MV-4-11 (cell line): Measurements from ENCODE around the gene CTBP2.

Source experiments
- DNase-seq: peaks from one replicate; lab custom pipeline; 2025; lab: John Stamatoyannopoulos, UW

Gene CTBP2

DNA sequence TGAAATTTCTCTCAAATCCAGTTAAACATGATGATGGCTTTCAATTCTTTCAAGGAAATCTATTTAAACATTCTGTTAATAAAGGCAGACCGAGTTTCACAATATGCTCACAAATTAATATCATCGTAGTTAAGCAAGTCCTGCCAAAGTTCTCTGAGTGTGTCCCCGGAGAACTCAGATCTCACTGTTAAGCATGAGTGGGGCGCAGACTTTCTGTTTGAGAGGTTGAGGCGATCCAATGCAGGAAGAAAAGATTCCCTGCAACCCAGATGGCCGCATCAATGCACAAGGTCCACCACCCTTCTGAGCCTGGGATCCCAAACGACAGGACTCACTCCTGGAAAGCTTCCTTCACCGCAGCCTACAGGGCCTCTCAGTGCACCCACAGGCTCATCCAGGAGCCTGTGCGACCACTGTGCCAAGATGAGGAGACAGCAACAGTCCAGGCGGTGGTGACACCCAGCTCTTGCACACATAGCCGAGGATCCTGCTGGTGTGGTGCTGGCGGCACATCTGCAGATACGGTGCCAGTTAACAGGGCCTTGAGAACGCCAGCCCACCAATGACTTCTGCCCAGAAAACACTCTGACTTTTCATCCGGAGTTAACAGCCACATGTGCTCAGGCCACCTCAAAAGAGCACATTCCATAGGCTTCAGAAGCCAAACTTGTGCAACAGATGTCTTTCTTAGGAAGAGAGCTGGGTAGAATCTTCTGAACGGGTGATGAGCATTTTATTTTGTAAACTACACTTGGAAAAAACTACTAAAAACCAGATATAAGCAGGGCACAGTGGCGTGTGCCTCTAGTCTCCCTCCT lies 116.3 kb downstream of the CTBP2 start:
- DNase-seq: no peak

DNA sequence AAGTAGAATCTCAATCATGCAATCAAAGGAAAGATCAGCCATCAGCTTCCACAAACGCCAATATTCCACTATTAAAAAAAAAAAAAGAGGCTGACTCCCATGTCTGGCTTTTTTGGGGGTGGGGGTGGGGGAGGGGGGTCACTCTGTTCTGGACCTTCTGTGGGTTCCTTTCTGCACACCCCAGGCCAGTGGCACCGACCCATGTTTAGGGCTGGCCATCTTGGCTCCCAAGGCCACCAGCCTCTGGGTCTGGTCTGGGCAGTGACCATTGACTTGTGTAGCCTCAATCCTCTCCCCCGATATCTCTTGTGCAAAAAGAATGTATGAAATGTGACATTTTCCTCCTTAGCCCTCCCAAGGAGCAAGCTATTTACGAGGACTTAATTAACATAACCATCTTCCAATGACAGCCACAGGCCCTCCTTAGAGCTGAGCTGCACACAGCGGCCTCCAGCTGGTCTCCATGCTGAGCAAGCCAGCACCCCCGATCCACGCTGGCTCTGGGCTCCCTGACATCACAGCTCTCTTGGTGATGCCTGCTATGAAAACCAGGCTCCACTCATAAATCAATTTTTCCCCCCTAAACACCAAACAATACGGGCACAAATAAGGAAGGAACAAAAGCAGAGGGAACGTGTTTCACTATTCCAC lies 118.4 kb downstream of the CTBP2 start:
- DNase-seq: no peak

DNA sequence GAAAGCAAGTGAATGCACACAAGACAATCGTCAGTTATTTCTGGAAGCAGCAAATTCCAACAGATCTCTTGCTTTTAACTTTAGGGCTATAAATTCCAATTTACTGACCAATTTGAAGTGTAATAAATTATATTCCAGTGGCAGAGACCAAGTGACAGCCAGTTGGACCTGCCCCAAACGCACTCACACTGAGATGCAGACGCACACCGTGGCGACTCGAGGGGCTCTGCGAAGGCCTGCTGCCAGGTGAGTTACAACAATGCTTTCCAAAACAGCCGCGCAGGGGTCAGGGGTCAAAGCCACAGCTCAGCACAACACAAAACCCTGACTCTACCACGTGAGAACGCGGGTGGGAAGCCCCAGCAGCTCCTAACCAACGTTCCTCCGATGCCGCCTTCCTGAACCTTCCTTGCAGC lies 121.0 kb downstream of the CTBP2 start:
- no peak for DNase-seq

DNA sequence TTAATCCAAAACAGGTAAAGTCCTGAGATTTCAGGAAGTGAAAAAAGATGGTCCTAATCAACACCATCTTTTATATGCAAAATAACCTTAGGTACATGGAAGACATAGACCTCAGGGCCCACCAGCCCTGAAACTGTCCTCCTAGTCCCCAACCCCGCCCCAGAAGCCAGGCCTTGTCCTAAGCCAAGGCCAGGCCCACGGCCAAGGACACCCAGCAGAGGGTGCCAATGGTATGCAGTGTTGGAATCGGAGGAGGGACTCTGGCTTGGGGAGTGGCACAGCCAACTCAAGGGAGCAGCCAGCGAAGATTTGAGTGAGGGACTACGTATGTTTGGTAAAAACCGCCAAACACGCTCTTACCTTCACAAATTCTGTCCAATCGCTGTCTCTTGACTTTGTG lies 121.7 kb downstream of the CTBP2 start:
- DNase-seq: peak; percentile 2

DNA sequence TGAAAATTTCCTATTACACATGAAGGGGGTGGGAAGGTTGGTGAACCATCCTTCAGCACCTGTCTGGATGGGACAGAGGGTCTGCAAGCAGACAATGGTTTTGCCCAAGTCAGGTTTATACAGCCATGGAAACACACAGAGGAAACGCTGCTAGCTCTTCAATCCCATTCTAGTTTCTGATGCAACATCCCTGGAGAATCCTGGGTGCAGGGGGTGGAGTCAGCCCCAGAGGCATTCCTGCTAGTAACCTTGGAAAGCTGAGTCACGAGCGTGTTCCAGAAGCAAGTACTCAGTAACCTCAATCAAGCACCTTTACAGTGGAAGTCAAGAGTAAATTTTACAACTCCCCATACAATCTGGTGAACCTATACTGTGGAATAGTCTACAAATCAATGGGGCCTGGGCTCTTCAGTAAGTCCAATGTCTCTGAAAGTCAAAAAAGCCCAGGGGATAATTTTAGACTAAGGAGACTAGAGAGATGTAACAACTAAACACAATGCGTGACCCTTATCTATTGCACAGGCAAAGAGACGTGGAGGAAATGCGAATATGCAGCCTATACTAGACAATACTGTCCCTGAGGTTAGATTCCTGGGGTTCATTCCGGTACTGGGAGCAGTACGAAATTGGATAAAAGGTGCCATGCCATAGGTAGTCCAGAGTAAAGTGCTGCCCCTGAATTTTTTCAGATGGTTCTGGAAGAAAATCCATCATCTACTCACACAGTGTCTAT lies 123.1 kb downstream of the CTBP2 start:
- no peak for DNase-seq

DNA sequence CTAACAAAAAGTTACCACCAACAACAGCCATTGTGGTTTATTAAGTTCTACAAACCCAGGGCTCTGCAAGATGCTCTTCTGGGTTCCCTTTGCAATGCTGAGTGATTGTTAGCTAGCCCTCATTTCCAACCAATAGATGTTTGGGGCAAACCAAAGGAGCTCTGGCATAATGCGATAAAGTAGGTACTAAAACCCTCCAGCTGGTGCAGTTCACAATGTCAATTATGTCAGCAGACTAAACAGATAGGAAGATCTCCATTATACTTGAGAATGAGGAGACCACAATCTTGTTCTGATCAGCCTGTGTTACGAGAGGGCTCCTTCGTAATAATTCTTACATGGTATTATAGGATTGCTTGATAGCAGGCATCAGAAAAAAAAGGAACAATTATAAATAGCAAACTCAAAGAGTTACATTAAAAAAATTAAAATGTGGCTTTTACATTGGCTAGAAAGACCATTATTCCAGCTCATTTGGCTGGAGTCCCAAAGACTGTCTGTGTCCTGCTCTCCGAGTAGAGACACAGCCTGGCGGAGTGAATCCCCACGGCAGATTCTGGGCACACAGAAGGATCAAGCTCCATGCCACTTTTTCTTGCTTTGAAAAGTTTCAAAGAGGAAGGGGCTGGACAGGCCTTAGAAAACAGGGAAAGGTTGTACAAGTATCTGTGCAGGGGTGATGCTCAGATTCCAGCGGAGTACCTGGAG lies 124.6 kb downstream of the CTBP2 start:
- DNase-seq: no peak

DNA sequence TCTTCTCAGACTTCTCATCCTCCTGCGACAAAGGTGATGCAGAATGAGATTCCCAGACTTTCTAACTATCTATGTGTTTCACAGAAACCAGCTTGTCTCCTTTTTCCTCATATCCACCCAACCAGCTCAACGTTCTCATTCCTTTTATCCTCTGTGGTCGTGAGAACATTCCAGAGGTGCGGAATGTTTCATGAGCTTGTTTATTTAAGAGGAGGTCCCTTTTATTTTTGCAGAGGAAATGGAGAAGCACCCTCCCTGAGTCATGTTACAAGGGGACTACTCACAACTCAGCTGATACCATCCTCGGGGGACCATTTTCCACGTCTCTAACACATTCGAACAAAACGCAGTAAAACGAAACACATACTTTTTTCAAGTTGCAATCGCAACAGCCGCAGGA lies 125.2 kb downstream of the CTBP2 start:
- DNase-seq: no peak

DNA sequence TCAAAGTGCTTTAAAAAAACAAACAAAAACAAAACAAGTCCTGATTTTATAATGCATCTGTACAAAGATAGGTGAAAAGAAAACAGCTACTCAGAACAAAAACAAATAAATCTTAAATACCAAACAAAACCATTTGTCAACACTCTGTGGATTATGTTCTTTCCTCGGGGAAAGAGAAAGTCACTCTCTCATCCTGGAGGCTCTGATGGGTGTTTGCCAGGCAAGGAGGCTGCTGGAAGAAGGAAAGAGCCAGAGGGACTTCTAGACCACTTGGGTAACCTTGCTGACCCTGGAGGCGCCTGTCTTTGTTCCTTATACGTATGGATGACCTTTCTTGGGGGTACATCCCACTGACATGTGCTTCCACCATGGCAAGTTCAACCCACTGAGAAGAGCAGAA lies 125.7 kb downstream of the CTBP2 start:
- DNase-seq: no peak

DNA sequence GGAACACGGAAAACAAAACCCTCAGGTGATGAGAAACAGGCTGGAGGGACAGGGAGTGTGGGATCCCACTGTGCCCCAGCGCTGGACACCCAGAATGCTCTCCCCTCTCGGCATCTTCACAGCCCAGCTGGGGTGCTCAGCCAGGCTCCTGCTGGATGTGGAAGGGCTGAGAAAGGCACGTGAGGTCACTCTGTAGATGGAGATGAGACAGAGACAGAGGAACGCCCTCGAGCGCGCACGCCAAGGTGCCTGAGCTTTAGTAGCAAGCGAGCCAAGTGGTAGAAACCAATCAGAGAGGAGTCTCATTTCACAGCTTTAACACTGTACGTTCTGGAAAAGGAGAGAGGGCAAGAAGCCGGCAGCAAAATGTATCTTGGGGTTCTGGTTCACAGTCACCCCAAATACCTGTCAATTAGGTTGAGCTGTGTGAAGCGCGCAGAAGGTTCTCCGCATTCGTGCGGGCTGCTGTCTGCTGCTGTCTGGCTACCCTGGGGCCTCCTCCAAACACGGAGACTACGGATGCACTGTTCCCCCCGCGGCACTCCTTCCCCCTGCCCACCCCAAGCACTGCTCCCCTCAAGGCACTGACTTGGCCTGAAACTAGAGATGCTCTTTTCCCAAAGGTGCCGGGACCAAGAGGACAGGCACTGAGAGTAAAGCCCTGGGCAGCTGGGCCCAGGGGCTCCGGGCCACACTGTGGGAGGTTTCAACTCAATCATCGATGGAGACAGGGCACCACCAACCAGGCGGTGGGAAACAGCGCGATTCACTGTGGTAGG lies 127.0 kb downstream of the CTBP2 start:
- DNase-seq: no peak

DNA sequence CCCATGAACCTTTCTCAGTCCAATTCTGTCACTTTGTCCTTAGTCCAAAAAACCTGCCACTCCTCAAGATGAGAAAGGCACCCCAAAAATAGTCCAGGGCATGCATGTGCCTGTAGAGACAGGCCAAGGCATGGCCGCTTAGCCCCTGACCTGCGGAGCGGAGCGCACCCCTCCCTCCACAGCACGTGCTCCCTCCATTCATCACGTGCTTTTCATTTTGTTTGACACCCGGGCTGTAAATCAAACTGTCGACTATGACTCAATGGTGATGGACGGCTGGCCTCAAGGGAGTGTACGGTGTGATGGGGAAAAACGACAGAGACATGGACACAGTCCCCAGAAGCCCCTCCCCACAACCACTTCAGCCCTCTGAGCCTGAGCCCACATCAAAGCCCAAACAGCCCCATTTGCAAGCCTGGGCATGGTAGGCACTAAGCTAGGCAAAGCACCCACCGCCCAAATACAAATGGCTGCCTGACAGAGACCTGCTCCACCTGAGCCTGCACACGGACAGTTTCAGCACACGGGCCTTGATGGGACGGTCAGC lies 127.8 kb downstream of the CTBP2 start:
- no peak for DNase-seq

DNA sequence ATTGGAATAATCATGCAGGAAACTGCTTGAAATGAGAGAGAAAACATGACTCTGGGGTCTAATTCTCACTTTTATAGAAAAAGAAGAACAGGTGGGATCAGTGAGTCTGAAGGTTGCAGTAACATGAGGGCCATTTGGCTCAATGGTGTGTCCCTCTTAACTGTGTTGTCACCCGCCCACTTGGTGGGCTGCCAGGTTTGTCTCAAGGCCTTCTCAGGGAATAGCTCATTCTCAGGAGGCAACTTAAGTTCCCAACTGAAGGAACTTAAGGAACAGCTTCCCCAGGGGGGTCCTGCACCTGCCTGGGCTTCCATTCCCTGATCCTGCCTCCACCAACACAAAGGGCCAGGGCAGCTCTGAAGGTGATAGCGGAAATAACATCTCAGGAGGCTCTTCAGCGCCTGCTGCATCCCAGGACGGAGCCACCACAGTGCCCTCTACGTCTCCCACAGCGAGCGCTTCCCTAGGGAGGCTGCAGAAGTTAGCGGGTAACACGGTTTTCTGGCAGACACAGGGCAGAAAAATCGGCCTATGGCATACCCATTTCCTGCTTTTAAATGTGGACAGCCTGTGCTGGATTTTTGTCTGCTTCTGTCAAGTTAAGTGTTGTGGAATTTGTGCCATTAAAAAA lies 129.7 kb downstream of the CTBP2 start:
- no peak for DNase-seq

DNA sequence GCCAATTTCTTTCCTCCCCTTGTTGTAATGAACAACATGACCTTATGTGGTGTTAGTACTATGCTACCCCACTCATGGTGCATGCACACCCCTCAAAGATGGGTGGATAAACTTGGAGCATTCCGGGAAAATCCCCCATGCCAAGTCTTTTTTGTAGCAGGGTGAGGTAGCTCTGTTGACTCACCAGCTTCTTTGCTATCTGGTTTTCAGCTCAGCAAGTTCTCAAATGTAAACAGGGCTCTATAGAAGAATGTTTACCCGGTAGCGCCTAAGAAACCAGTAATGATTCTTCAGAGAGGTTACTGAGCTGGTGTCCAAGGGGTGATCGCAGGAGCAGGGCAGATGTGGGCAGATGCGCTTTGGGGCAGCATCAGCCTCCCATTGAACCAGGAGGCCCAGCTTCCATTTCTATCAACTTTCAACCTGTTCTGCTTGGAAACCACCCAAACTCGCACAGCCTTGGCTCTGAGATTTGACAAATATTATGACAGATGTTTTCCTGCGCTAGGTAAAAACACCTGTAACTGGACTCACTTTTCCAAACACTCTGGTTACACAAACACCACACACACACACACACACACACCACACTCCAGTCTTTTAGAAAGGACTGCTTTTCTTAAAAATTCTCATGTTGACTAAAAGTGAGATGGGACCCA lies 130.7 kb downstream of the CTBP2 start:
- DNase-seq: no peak

DNA sequence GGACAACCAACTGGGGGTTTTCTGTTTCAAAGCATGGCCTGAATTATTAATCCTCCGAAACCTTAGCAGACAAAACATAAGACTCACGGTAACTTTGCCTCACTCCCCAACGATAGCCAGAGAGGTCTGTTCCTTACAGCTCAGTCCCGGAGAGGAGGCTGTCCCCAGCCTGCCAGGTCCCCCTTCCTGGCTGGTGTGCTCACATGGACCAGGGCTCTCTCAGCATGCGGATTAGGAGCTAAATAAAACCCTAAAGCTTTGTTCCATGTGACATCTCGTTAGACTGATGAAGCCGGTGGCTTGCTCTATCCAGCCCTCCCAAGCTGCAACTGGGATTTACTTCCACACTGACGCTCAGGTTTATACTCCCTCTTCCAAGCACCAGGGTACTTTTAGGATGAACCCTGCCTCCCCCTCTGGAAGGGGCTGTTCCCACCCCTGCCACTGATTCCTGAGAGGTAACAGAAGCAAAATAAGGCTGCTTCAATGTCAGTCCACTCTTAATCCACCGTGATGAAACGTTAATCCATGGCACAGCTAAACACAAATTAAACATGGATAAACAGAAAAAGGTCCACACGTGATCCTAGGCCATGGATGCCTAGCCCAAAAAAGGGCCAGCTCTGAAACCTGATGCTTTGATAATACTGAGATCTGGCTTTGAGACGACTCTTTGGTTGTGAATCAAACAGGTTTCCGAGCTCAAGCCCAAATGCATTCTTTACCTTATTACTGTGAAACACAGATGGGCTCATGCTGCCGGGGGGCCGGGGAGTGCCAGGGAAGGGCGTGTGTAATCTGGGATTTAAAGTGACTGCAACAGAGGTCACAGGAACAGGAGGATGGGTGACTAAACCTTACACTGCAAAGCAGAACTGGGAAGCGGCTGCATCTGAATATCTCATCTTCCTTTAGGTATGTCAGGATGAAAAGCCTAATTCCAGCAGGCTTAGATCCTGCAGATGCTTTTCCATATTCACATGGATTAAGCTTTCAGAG lies 132.2 kb downstream of the CTBP2 start:
- no peak for DNase-seq

DNA sequence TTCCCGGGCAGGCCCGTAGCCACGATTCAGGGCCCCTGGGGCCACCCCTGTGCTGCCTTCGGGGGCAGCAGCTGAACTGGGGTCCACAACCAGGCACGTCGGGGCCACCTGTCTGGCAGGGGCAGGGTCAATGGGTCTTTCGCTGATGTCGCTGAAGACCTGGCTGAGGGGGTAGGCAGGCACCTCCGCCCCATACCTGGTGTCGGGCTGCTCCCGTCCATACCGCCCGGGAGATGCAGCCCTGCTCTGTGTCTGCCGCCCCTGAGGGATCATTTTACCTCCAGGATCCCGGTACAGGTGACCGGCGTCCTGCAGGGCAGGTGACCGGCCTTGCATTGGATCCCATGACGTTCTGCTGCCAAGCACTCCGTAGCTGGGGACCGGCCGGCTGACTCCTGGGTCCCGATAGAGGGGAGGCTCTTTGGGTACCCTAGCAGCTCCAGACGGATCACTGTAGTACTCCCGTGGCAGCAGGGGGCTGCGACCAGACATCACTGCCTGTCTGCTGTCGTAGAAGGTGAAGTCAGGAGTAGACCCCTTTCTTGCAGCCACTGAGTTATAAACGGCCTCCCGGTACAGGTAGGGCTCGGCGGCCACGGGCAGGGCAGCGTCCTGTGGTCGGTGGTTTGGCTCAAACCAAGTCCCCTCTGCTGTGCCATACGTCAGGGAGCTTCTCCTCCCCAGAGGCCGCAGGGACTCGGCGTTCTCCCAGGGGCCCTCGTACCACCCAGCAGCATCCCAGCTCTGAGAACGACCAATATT lies 133.2 kb downstream of the CTBP2 start:
- no peak for DNase-seq

DNA sequence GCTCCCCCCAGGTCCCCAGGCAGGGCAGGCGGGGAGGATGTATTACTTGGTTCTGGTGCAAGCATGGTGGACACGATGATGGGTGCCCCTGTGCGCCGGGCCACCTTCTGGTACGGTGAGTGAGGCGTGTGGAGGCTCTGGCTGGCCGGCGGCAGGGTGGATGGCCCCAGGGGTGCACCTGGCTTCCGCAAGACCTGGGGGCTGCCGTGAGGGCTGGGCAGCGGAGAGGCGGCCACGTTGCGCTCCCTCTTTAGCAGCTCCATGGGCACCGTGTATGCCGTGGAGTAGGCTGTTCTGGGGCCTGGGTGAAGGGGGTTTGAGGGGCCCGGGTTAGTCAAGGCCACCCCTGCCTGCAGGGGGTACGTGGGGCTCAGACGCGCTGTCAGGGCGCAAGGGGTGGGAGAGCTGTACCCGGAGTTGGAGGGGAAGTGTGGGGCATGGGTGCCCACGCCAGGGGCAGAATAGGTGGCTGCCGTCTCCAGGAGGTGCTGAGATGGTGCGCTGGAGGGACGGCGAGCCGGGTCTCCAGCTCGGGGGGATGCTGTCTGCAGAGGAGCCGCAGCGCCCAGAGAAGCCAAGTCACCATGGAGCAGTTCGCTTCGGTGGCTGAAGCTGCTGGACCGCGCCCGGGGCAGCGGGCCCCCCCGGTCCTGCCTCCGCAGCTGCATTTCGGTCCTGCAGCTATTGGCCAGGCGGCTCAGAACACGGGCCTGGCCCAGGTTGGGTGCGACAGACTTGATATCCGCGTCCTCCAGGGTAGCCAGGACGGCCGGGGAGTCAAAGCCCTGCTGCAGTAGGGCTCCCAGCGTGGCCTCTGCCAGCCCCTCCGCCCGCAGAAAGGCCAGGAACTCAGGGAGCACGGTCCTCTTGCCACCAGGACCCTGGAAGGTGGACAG lies 134.1 kb downstream of the CTBP2 start:
- no peak for DNase-seq

DNA sequence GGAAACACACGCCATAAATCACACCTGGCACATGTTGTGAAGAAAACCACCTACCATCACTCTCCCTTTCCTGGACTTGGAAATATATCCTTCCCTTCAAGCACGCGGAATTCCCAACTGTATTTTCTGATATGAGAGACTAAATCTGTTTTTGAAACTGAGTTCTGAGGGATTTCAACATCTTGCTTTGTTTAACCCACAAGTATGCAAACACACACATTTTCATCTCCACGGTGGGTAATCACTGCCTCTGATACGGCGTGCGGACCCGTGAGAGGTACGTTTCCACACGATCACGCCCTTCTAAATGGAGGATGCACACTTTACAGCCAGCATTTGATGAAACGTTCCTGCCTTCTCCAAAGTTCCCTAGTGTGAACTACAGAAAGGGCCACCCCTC lies 135.0 kb downstream of the CTBP2 start:
- DNase-seq: no peak
